Fibroblast of skin of abdomen (primary cell): Measurements from ENCODE around the gene SFMBT1.

Source experiments
- DNase-seq: peaks from one replicate; pipeline ENCODE4 v3.0.0-alpha.2; 2013

The SFMBT1 gene

DNA sequence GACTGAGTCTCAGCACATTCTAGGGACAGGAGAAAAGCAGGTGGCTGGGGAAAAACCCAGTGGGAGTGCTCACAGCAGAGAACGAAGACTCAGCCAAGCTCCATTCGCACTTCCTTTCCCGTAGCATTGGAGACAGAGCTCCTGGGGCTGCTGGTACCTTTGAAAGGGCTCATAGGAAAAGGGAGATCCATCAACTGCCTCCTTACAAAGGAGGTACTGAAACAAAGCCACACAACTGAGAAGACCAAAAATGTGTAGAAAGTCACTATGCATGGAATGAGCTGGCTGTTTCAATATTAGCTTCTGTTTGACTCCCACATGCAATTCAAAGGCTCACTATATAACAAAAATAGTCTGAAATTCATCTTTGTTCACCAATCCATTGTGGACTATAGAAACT is 165.4 kb downstream of the SFMBT1 start:
- no peak for DNase-seq

DNA sequence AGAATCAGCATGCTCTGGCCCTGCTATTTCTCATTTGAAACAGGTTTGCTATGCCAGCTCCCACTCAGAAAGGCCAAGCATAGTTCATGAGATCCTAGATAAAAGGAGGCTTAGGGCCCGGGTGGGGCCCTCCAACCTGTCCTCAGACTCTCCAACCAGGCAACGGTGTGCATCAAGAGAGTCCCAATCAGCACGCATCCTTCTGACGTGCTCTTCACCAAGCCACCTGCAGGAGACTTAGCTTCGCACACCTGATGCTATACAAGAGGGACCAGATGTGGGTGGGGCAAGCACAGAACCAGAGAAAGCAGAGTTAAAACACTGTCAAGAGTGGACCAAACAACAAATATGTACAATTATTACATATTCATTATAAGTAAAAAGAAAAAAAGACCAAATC is 165.8 kb downstream of the SFMBT1 start:
- DNase-seq = no peak

DNA sequence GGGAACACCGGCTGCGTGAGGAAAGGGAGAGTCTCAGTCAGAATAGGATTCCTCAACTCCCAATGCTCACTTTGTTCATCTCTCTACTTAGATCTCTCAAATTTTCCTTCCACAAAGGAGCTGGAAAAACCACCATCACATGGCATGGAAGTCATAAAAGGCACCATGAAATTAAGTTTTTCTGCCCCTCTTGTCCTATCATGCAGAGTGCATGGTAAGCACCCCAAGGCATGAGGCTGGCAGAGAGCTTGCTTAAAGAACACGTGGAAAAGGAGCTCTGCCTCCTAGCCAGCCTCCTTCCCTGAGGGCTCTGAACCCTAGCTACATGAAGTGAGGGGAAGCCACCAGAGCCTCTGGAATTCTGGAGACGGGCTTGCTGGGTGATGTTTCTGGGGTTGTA is 166.3 kb downstream of the SFMBT1 start:
- no peak for DNase-seq

DNA sequence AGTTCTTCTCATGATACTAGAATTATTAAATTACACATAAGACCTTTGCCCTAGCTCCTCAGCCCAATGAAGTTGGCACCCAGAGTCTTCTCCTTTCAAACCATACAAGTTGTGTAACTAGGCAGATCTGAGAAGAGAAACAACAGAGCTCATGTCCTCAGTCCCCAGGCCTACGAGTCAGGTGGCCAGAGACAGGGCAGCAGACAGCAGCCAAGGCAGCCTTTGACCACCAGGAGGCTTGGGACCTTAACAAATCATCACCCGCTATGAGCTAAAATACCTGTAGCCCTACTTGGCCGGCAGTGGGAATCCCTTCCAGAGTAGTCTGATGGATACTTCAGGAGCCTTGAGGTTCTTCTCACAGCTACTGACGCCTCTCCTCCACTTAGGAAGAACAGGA is 166.8 kb downstream of the SFMBT1 start:
- DNase-seq = no peak

DNA sequence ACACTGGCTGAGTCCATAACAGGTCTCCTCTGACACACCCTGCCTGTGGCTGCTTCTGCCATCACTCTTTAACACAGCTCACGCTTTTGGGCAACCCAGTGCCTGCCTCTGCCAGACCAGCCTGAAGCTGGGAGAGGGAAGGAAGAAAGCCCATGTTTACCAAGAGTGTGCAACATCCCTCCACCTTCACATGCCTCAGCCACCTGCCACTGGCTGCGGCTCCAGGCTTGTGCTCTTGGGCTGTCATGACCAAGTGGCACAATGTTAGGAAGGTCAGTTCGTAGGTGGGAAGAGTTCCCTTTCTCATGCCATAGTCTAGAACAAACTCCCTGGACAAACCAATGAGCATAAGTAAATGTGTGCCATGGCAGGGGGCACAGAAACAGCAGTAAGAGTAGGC is 168.8 kb downstream of the SFMBT1 start:
- DNase-seq = no peak

DNA sequence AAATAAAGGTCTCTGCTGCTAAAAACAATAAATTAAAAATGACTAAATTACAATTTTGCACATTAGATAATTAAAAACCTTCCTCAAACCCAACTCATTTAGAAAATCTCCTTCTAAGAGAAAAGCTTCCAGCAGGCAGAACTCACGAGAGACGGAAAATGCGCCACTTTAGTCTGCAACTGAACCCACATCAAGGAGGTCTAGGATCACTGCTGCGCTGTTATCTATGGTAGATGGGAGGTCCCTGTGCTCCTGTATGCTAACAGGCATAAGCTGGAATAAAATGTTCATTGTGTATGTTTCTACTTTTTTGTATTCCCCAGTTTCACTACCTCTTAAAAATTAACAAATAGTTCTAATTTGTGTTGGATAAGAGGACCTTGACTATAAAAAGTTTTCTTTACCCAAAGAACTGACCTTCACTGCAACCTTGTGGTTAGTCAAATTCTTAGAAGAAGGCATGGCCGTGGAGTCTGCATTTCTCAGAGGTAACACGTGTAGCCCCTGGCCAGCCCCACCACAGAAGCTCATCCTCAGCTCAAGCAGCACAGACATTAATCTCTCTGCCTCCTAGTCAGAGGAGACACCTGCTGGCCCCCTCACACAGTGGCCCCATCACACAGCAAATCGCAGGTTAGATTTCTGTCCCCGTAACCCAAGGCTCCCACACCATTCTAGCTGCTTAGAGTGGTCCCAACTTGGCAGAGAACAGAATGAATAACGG is 170.8 kb downstream of the SFMBT1 start:
- no peak for DNase-seq

DNA sequence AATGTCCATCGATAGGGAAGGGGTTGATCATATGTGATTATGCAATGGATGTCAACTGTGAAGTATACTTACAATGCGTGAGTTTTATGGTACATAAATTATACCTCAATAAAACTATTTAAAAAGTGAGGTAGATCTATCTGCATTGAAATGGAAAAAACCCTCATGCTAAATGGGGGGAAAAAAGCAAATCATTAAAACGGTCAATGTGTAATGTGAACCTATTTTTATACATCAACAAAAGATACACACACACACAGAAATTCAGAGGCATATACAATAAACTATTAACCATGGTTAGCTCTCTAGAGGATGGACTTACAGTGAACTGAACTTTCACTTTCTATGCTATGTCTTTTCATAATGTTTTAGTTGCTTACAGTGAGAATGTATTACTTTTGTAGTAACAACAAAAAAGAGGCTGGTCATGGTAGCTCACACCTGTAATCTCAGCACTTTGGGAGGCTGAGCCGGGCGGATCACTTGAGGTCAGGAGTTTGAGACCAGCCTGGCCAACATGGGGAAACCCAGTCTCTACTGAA is 171.6 kb downstream of the SFMBT1 start:
- DNase-seq = no peak

DNA sequence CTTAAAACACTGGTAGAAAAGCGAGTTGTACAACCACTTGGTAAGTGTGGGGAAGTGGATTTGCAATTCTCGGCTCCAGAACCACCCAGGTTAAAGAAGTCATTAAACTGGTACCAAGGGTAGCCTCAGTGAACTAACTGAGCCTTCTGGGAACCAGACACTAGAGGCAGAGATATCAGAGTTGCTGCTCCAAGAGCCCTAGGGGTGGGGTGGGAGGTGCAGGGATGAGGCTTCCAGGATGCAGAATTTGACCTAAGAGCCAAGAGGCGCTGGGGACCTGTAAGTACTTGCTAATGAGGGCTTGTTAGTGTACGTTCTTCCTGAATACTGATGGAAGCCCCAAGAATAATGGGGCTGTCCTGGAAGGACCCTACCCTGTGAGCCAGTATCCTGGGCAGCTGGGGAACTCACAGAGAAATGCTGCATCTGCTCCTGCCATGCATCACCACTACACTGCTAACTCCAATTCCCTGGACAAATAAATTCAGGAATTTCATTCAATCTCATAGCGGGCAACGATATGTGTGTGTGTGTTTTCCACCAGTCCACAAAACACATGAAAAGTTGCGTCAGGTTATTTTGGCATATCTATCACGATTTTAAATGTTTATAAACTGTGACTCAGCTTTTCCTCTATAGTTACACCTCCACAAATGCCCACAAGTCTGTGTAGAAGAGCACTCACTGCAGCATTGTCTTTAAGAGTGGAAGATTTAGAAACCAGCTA is 172.3 kb downstream of the SFMBT1 start:
- DNase-seq = peak; percentile 28

DNA sequence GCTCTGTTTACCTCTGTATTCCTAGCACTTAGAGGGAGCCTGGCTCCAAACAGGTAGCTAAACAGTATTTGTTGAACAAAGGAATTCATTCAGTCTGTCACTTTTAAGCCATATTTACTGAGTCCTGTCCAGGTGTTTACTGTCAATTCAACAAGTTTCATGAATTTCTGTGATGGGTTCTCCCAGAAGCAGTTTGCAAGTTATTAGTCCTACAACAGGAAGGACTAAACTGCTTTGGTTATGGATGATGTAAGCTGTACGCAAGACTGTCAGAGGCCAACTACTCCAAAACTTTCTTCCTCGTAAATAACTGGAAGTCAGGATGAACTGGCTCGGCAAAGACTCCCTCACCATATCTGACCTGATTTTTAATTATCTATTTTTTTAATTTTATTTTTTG is 173.6 kb downstream of the SFMBT1 start:
- peak; percentile 46 for DNase-seq

DNA sequence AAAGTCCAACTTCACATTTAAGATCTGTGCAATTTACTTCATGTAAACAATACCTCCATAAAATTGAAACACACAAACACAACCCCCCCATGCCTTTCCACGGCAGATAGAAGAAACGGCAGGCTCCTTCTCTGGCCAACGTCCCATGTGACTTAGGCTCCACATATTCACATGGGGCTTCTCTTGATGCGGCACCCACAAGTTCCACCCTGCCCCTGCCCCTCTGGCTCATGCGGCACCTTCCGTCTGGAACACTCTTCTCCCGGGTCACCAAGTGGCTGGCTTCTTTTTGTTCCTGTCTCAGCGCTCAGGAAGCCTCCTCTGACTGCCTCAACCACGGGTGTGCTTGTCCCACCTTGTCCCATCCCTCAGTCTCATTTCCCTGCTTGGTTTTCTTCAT is 174.1 kb downstream of the SFMBT1 start:
- DNase-seq = no peak

DNA sequence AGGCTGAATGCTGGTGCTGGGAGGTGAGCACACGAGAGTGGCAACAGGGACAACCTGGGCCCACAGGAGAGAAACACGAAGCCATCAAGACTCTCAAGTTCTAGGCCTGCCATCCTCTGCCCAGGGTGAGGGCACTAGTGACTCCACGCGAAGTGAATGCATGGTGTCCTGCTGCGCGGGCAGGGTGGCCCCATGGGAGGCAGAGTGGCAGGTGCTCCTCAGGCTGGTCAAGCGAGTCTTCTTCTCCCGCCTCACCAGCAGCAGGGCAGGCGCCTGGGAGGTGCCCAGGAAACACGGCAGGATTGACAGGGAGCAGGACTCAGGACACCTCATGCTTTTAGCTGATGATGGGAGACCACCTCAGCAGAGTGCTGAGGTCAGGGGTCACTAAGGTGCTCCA is 175.4 kb downstream of the SFMBT1 start:
- no peak for DNase-seq

DNA sequence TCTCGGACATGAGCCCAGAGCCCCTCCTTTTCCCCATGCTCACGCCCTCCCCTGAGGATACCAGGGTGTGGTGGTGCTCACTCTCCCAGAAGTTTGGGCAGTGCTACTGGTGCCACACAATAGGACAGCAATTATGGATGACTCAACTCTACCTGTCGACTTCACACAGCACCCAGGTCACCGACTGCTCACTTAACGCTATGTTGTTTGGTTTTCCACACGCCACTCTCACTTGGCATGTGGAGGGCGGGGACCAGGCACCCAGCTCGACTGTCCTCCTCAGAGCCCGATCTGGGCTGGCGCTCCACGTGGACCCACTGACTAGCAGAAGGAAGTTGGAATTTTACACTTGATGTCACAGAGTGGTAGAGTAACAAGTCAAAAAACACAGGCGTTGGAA is 179.4 kb downstream of the SFMBT1 start:
- no peak for DNase-seq

DNA sequence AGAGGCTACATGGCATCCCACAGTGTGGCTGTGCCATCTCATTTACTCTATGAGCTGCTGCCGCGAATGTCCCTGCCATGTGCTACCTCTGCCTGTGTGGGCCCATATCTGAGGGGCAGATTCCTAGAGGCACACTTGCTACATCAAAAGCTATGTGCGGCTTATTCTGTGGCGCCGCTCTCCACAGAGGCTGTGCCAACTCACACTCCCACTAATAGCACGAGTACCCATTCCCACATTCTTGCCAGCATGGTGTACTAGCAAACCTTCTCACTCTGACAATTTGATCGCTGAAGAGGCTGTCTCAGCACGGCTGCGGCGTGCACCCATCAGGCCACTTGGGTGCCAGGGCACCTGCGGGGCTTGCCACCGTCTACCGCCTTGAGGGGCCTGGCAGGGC is 179.9 kb downstream of the SFMBT1 start:
- no peak for DNase-seq

DNA sequence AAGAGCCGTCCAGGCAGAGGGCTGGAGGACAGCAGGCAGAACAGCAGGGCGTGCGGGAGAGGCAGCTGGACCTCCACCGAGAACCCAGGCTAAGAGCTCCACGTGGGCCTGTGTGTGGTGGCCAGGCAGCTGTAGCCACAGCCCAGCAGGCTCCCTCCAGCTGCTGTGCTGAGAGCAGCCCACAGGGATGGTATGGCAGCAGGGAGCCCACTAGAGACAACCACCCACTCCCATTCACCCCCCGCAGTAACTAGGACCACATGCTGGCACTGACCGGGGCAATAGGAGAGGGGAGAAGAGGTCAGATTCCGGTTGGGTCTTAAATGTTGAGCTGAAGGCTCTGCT is 185.5 kb downstream of the SFMBT1 start:
- no peak for DNase-seq

DNA sequence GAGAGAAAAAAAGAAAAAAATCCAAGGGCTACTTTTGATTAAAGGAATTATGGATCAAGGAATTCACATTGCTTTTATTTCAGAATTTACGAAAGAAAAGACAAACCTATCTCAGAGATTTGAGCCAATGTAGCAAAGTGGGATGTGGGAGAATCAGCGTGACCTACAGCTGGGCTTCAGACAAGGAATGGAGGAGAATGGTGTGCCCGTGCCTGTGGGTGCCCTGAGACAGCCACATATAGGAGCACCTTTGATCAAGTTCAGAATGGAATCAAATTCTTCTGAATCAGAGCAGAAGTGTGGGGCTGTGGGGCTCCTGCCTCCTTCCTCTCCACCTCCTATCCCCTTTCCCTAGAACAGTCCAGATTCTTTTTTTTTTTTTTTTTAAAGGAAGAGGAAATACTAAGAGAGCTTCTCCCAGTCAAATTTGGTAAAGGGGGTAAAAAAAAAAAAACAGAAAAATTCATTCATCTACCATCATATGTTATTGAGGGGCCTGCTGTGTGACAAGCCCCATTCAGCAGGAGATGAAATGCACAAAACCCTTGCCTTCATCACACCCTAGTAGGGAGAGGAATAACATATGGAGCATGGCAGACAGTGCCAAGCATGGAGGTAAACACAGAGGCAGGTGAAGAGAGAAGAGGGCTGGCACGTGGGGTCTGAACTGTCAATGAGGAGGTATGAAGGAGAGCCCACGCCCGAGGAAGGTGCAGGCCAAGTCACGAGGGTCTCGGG is 186.0 kb downstream of the SFMBT1 start:
- DNase-seq = no peak

DNA sequence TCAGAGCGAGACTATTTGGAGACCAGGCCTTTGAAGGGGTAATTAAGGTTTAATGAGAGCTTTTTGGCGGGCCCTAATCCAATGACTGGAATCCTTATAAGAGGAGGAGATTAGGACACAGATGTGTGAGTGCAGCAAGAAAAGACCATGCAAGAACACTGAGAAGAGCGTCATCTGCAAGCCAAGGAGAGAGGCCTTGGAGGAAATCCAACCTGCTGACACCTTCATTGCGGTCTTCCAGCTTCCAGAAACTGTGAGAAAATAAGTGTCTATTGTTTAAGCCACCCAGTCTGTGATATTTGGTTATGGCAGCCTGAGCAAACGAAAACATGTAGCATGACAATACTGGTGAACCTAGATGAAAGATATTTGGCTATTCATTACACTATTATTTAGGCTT is 188.0 kb downstream of the SFMBT1 start:
- DNase-seq = no peak

DNA sequence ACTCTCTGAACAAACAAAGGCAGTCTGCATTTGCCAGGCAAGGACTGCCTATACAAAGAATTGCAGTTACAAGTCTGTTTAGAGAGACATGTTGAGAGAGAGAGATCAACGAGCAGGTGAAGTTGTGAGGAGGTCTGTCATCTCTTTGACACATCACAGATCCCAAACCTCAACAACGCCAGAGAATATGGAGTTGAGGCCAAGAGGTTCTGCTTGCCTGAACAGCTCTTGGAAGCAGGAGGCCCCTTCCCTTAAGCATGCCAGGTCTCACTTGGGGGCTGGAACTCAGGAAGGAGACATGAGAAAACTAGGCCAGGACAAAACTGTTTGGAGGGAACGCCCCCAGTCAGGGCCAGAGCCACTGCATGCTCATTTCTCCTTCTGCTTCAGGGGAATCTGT is 188.7 kb downstream of the SFMBT1 start:
- DNase-seq = no peak

DNA sequence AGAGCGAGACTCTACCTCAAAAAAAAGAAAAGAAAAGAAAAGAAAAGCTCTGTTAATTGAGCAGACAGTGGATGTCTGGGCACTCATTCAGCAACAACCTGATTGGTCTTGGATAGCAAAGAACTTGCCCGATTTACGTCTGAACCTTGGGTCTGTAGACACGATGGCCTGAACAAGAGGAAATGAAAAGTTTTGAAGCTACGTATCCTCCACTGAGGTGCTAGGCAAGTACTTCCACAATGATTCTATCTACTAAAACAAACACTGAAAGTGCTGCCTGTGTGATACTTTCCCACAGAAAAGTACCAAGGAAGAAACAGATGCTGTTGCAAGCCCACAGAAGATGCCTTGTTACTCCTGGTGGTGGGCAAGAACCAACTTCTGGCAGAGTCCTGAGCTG is 189.2 kb downstream of the SFMBT1 start:
- no peak for DNase-seq

DNA sequence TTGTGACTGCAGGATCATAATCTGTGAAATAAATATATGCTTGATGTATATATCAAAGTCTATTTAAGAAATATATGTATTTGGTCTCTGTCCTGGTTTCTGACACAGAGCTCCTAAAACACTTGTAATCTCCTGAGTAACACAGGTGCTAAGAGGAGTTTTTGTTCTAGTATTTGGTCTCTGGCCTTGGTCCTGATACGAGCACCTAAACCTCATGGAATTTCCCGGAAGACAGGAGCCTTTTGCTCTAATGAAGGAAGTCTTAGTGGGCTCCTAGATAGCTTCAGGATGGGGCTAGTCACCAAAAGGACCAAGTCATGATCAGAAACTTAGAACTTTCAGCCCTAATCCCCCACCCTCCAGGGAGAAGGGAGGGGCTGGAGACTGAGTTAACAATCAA is 191.9 kb downstream of the SFMBT1 start:
- DNase-seq = no peak
